ENCODE results near the gene HACD4.

The HACD4 gene

DNA sequence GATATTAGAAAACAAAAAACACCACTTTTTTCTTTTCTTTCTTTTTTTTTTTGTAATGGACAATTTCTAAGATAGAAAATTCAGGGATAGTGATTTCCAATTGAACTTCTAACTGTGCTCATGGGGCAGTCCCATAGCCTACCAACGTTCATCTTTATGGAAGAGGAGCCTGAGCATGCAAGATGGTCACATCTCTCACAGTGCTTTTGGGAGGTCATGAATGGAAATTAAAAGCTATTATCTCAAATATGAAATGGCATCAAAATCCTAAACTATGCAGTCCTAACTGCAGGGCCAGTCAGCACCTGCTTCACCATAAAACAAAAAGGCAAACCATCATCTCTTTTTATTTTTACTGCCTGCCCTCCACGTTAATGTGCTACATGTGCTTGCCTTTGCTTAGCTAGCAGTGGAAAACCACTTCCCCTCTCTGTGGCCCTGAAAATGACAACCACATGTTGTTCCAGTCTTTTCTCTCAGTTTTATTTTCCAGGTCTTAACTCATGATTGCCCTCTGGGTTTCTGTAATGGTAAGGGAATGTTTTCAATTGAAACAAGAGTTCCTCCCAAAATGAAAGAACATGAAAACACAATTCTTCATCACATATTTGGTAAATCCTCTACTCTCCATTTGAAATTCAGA, 29.6 kb upstream of the HACD4 start:
- FAIRE-seq (no peak), DNase-seq (ENCODE audit: insufficient read length, low spot score) (no peak)
- TF ChIP-seq, protein P1, sequence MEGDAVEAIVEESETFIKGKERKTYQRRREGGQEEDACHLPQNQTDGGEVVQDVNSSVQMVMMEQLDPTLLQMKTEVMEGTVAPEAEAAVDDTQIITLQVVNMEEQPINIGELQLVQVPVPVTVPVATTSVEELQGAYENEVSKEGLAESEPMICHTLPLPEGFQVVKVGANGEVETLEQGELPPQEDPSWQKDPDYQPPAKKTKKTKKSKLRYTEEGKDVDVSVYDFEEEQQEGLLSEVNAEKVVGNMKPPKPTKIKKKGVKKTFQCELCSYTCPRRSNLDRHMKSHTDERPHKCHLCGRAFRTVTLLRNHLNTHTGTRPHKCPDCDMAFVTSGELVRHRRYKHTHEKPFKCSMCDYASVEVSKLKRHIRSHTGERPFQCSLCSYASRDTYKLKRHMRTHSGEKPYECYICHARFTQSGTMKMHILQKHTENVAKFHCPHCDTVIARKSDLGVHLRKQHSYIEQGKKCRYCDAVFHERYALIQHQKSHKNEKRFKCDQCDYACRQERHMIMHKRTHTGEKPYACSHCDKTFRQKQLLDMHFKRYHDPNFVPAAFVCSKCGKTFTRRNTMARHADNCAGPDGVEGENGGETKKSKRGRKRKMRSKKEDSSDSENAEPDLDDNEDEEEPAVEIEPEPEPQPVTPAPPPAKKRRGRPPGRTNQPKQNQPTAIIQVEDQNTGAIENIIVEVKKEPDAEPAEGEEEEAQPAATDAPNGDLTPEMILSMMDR (IDR thresholded peaks at IDR 0.05; ENCODE audit: insufficient read depth, missing control alignments): no peak

GRCh38 chr9:21056931-21057330, 25.5 kb upstream of the HACD4 start:
- FAIRE-seq (no peak), DNase-seq (ENCODE audit: insufficient read length, low spot score) (no peak)
- TF ChIP-seq, protein P1 (IDR thresholded peaks at IDR 0.05; ENCODE audit: insufficient read depth, missing control alignments): no peak

DNA sequence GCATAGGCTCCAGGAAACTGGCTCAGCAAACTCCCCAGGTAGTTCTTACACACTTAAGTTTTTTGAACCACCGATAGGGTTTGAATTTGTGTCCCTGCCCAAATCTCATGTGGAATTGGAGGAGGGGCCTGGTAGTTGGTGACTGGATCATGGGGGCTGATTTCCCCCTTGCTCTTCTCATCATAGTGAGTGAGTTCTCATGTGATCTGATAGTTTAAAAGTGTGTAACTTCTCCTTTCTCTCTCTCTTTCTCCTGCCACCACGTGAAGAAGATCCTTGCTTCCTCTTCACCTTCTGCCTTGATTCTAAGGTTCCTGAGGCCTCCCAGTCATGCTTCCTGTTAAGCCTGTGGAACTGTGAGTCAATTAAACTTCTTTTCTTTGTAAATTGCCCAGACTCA, 22.4 kb upstream of the HACD4 start:
- TF ChIP-seq, protein P1 (IDR thresholded peaks at IDR 0.05; ENCODE audit: insufficient read depth, missing control alignments): no peak
- no peak for FAIRE-seq
- DNase-seq (ENCODE audit: insufficient read length, low spot score): no peak

DNA sequence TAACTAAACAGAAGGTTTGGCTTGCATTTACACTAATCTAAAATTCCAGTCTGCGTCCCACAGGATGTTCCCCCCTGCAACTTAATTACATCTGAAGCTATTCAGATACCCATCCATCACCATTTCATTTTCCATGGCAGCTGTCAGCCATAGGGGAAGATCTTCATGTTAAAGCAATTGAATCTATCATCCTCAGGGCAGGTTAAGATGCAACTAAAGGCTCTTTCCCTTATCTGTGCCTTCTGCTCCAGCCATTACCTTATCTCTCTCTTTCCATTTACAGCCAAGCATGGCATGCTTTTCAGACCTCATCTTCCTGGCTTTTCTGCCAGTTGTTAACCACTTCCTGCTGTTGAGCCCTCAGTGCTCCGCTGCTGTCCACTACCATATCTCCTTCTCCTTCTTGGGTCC, 15.8 kb upstream of the HACD4 start:
- TF ChIP-seq, protein P1 (IDR thresholded peaks at IDR 0.05; ENCODE audit: insufficient read depth, missing control alignments): no peak
- DNase-seq (ENCODE audit: insufficient read length, low spot score) (no peak), FAIRE-seq (no peak)

- FAIRE-seq: no peak
- TF ChIP-seq, protein P1 (IDR thresholded peaks at IDR 0.05; ENCODE audit: insufficient read depth, missing control alignments): no peak
- no peak for DNase-seq (ENCODE audit: insufficient read length, low spot score)
Measured at GRCh38 chr9:21043841-21044240, 12.4 kb upstream of the HACD4 start.

DNA sequence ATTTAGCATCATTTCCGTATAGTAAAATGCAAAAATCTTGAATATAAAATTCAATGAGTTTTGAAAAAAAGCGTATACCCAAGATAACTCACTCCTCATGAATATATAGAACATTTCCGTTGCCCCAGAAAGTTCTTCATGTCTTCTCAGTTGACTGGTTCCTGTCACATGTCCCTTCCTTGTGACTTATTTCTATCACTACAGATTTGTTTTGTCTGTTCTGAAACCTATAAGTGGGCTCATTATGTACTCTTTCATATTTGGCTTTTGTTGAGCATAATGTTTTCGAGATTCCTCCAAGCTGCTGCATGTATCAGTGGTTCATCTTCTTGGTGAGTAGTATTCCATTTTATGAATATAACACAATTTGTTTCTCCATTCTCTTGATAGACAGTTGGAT, 11.0 kb upstream of the HACD4 start:
- DNase-seq (ENCODE audit: insufficient read length, low spot score): no peak
- TF ChIP-seq, protein P1 (IDR thresholded peaks at IDR 0.05; ENCODE audit: insufficient read depth, missing control alignments): no peak
- FAIRE-seq: no peak

GRCh38 chr9:21039302-21039701, 7.9 kb upstream of the HACD4 start:
- DNase-seq (ENCODE audit: insufficient read length, low spot score) (no peak), FAIRE-seq (no peak)
- TF ChIP-seq, protein P1 (IDR thresholded peaks at IDR 0.05; ENCODE audit: insufficient read depth, missing control alignments): no peak

All from D721Med (cell line).